Epithelial cell of alveolus of lung (primary cell): ENCODE data around the gene GARIN5B. TPM values are rescaled to one million over a fixed set of nuclear protein-coding genes. Genes with fewer than 3 reads are reported as not detected.

Experiments used
- total RNA-seq: library from RNA; depleted of rRNA; stranded (reverse); fragments of >200 nt; gene quantifications from 2 replicates; pipeline ENCODE4 v1.2.1, GENCODE V29; 2015

GARIN5B gene
- not detected in 2 replicates for total RNA-seq

GRCh38 chr19:55362990-55363716, at the start of gene GARIN5B:
TSS of gene GARIN5B (minus strand) at chr19:55363260. CDS start at chr19:55363066, 194 bp downstream.

GRCh38 chr19:55407550-55407799, 44.4 kb upstream of the GARIN5B start, which contains the start of gene UBE2S:
TSS of gene UBE2S (minus strand) at chr19:55407788. CDS start at chr19:55407589, 199 bp downstream.

GRCh38 chr19:55385724-55386492, 22.8 kb upstream of the GARIN5B start, which contains the start of gene RPL28:
TSS of gene RPL28 (plus strand) at chr19:55385932. CDS start at chr19:55386358, 426 bp downstream.

GRCh38 chr19:55384131-55384919, 21.3 kb upstream of the GARIN5B start, which contains the start of gene TMEM238:
TSS of gene TMEM238 (minus strand) at chr19:55384292. CDS start at chr19:55384259, 33 bp downstream.

GRCh38 chr19:55376241-55376933, 13.3 kb upstream of the GARIN5B start, which contains the start of gene TMEM190:
TSS of gene TMEM190 (plus strand) at chr19:55376826. CDS start at chr19:55376854, 28 bp downstream.

GRCh38 chr19:55370305-55370988, 7.4 kb upstream of the GARIN5B start, which contains the start of gene IL11:
TSS of gene IL11 (minus strand) at chr19:55370463. CDS start at chr19:55370310, 153 bp downstream.

GRCh38 chr19:55354698-55355212, 8.3 kb downstream of the GARIN5B start, which contains the start of gene COX6B2:
TSS of gene COX6B2 (minus strand) at chr19:55354719. CDS start at chr19:55354521, 198 bp downstream.

GRCh38 chr19:55339105-55339888, 23.8 kb downstream of the GARIN5B start, which contains the start of gene KMT5C:
TSS of gene KMT5C (plus strand) at chr19:55339876. CDS start at chr19:55341937, 2,061 bp downstream.

GRCh38 chr19:55325172-55325571, 37.9 kb downstream of the GARIN5B start, which contains the start of gene TMEM150B:
TSS of gene TMEM150B (minus strand) at chr19:55325341. CDS start at chr19:55321036, 4,305 bp downstream.

Other genes starting within 250 kb of the GARIN5B start
- 45.6 and 47.1 TPM in 2 replicates for gene PPP1R12C, start 245.6 kb downstream of the GARIN5B start, total RNA-seq
- 6.7 and 20.3 TPM in 2 replicates for gene TNNT1, start 214.1 kb downstream of the GARIN5B start, total RNA-seq
- gene TNNI3, start 205.5 kb downstream of the GARIN5B start, total RNA-seq: not detected in 2 replicates
- 1.0 TPM in 1 of 2 replicates, not detected in the other for gene DNAAF3, start 196.6 kb downstream of the GARIN5B start, total RNA-seq
- gene SYT5, start 183.0 kb downstream of the GARIN5B start, total RNA-seq: 0.08 and 0.26 TPM in 2 replicates
- gene PTPRH, start 153.8 kb downstream of the GARIN5B start, total RNA-seq: 3.9 and 6.6 TPM in 2 replicates
- 0.56 and 1.8 TPM in 2 replicates for gene TMEM86B, start 134.5 kb downstream of the GARIN5B start, total RNA-seq
- 34.1 and 42.2 TPM in 2 replicates for gene PPP6R1, start 104.2 kb downstream of the GARIN5B start, total RNA-seq
- gene HSPBP1, start 83.2 kb downstream of the GARIN5B start, total RNA-seq: 50.1 and 59.6 TPM in 2 replicates
- gene BRSK1, start 79.3 kb downstream of the GARIN5B start, total RNA-seq: 6.3 and 16.0 TPM in 2 replicates
- not detected in 2 replicates for gene TMEM150B, start 37.9 kb downstream of the GARIN5B start, total RNA-seq
- gene KMT5C, start 23.4 kb downstream of the GARIN5B start, total RNA-seq: 5.8 and 29.9 TPM in 2 replicates
- 0.56 TPM in 1 of 2 replicates, not detected in the other for gene COX6B2, start 8.5 kb downstream of the GARIN5B start, total RNA-seq
- 12.8 and 57.4 TPM in 2 replicates for gene IL11, start 7.2 kb upstream of the GARIN5B start, total RNA-seq
- gene TMEM190, start 13.6 kb upstream of the GARIN5B start, total RNA-seq: 0.72 TPM in 1 of 2 replicates, not detected in the other
- gene TMEM238, start 21.0 kb upstream of the GARIN5B start, total RNA-seq: 0.39 TPM in 1 of 2 replicates, not detected in the other
- gene RPL28, start 22.7 kb upstream of the GARIN5B start, total RNA-seq: 712 and 1,214 TPM in 2 replicates
- 73.9 and 116 TPM in 2 replicates for gene UBE2S, start 44.5 kb upstream of the GARIN5B start, total RNA-seq
- not detected in 2 replicates for gene SHISA7, start 80.0 kb upstream of the GARIN5B start, total RNA-seq
- gene ISOC2, start 98.4 kb upstream of the GARIN5B start, total RNA-seq: 40.2 and 112 TPM in 2 replicates
- gene C19orf85, start 101.5 kb upstream of the GARIN5B start, total RNA-seq: not detected in 2 replicates
- 3.2 and 10.4 TPM in 2 replicates for gene ZNF628, start 113.4 kb upstream of the GARIN5B start, total RNA-seq
- gene NAT14, start 121.9 kb upstream of the GARIN5B start, total RNA-seq: 28.7 and 53.0 TPM in 2 replicates
- 6.9 and 19.6 TPM in 2 replicates for gene SSC5D, start 125.2 kb upstream of the GARIN5B start, total RNA-seq
- gene SBK2, start 173.9 kb upstream of the GARIN5B start, total RNA-seq: 1.8 TPM in 1 of 2 replicates, not detected in the other
- 0.13 and 0.40 TPM in 2 replicates for gene SBK3, start 182.3 kb upstream of the GARIN5B start, total RNA-seq
- 7.2 and 13.8 TPM in 2 replicates for gene ZNF579, start 217.6 kb upstream of the GARIN5B start, total RNA-seq
- 3.5 and 8.9 TPM in 2 replicates for gene FIZ1, start 236.3 kb upstream of the GARIN5B start, total RNA-seq
- gene ZNF524, start 237.0 kb upstream of the GARIN5B start, total RNA-seq: 17.5 and 19.0 TPM in 2 replicates
- gene ZNF865, start 242.4 kb upstream of the GARIN5B start, total RNA-seq: 3.7 and 6.8 TPM in 2 replicates